Esophagus squamous epithelium (tissue), 4 donors: ENCODE data around the gene PANX3.

Experiments used
- POLR2A ChIP-seq, 4 donors: fragments of 450-650 bp; IDR thresholded peaks; one replicate each; pipeline ENCODE4 v1.6.1; 2017; ENCODE audit warnings: antibody characterized with exemption in 4 of 4, mild to moderate bottlenecking in 4 of 4, moderate library complexity in 3 of 4
- TF ChIP-seq, protein P1 (sequence below), 6 experiments: fragments of 450-650 bp in 4 of 6; fragments of 200-600 bp in 2 of 6; sonication (generic) in 2 of 6; IDR thresholded peaks; one replicate each; pipeline ENCODE4 v1.5.1; 2016 to 2019; ENCODE audit warnings: antibody characterized with exemption in 6 of 6, mild to moderate bottlenecking in 4 of 6, moderate library complexity in 4 of 6

- no peak for TF ChIP-seq POLR2A (IDR thresholded peaks at IDR 0.05)
- TF ChIP-seq, protein P1, sequence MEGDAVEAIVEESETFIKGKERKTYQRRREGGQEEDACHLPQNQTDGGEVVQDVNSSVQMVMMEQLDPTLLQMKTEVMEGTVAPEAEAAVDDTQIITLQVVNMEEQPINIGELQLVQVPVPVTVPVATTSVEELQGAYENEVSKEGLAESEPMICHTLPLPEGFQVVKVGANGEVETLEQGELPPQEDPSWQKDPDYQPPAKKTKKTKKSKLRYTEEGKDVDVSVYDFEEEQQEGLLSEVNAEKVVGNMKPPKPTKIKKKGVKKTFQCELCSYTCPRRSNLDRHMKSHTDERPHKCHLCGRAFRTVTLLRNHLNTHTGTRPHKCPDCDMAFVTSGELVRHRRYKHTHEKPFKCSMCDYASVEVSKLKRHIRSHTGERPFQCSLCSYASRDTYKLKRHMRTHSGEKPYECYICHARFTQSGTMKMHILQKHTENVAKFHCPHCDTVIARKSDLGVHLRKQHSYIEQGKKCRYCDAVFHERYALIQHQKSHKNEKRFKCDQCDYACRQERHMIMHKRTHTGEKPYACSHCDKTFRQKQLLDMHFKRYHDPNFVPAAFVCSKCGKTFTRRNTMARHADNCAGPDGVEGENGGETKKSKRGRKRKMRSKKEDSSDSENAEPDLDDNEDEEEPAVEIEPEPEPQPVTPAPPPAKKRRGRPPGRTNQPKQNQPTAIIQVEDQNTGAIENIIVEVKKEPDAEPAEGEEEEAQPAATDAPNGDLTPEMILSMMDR (IDR thresholded peaks at IDR 0.05), result no peak
These were observed 5.5 kb upstream of the PANX3 start for GRCh38 chr11:124605719-124606118.
